ENCODE measurements around the gene SCN1A.
A peak's percentile ranks its signal among the peaks of the same experiment; 100 is the strongest.

SCN1A gene

GRCh38 chr2:165961818-165962217, 166.0 kb downstream of the SCN1A start:
- DNase-seq (ENCODE audit: low spot score), result no peak
- no peak for TF ChIP-seq CTCF (conservative IDR thresholded peaks at IDR 0.05; ENCODE audit: low read depth)
- H3K27ac ChIP-seq, result no peak overlapping the region
- POLR2A ChIA-PET (ENCODE audit: low non-redundant PET), result no interaction called here
- CTCF ChIA-PET, result no interaction called here

GRCh38 chr2:165959371-165959770, 168.4 kb downstream of the SCN1A start:
- POLR2A ChIA-PET (ENCODE audit: low non-redundant PET), result no interaction called here
- no peak overlapping the region for H3K27ac ChIP-seq
- DNase-seq (ENCODE audit: low spot score), result no peak
- CTCF ChIA-PET, result interaction anchor here (0.6 kb wide), 1 partner anchor 858 kb away, joined by 3 read pairs; no protein-coding TSS in a partner anchor
- no peak for TF ChIP-seq CTCF (conservative IDR thresholded peaks at IDR 0.05; ENCODE audit: low read depth)

- no peak overlapping the region for H3K27ac ChIP-seq
- TF ChIP-seq CTCF (conservative IDR thresholded peaks at IDR 0.05; ENCODE audit: low read depth), result no peak
- DNase-seq (ENCODE audit: low spot score), result no peak
- ChIA-PET CTCF (interaction anchor here (0.6 kb wide), 1 partner anchor 73 kb away, joined by 5 read pairs; no protein-coding TSS in a partner anchor), POLR2A (ENCODE audit: low non-redundant PET) (no interaction called here)
These were observed 169.4 kb downstream of the SCN1A start for GRCh38 chr2:165958313-165958960.

GRCh38 chr2:165957030-165957675, 170.7 kb downstream of the SCN1A start:
- CTCF ChIA-PET, result no interaction called here
- no peak for DNase-seq (ENCODE audit: low spot score)
- POLR2A ChIA-PET (ENCODE audit: low non-redundant PET), result no interaction called here
- TF ChIP-seq CTCF (conservative IDR thresholded peaks at IDR 0.05; ENCODE audit: low read depth), result no peak
- H3K27ac ChIP-seq, result no peak overlapping the region

GRCh38 chr2:165953655-165954606, 173.9 kb downstream of the SCN1A start, which contains the start of gene TTC21B:
TTC21B (minus strand) TSS chr2:165953776; CDS start chr2:165953705, 71 bp downstream.
- H3K27ac ChIP-seq, result peak within 1 kb of the TSS; percentile 90
- TF ChIP-seq CTCF (conservative IDR thresholded peaks at IDR 0.05; ENCODE audit: low read depth), result peak; percentile 72
- DNase-seq (ENCODE audit: low spot score), result peak; percentile 93
- ChIA-PET POLR2A (ENCODE audit: low non-redundant PET) (no interaction called here), CTCF (interaction anchor here (0.6 to 1.4 kb wide), 6 partner anchors 17 to 519 kb away, joined by 3 to 6 read pairs (median 3); partner anchors contain the start of gene SCN1A)

GRCh38 chr2:165953306-165953654, 174.5 kb downstream of the SCN1A start:
- POLR2A ChIA-PET (ENCODE audit: low non-redundant PET), result no interaction called here
- peak overlapping the region; percentile 90 for H3K27ac ChIP-seq
- CTCF ChIA-PET, result interaction anchor here (0.6 to 1.4 kb wide), 6 partner anchors 18 to 677 kb away, joined by 3 to 6 read pairs (median 3); partner anchors contain the start of gene SCN1A
- DNase-seq (ENCODE audit: low spot score), result no peak
- TF ChIP-seq CTCF (conservative IDR thresholded peaks at IDR 0.05; ENCODE audit: low read depth), result no peak
